ENCODE data around the gene DYNC2H1. TPM values are rescaled to one million over a fixed set of nuclear protein-coding genes. Genes with fewer than 3 reads are reported as not detected.

DYNC2H1 gene
- total RNA-seq, 4 donors from 2014 or later: 36.9 to 41.2 (median 40.0) TPM

DNA sequence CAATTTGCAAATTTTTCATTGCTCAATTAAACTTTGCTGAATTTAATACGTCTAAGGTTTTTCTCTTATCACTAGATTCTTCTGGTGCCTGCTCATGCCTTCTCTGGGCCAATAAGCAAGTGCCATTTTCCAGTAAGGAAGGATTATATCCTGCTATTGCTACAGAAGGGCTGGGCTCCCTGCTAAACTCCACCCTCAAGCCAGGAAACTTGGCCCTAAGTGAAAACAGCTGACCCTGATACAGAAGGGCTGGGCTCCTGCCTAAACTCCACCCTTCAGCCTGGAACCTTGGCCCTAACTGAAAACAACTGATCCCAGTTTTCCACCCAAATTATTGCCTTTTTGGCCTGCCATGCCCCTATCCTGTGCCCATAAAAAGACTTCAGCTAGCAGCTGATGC, 385.3 kb downstream of the DYNC2H1 start:
- no peak overlapping the region for H3K4me3 ChIP-seq (replicated peaks in 1 of 3)
- WGBS, 2 donors: 74 to 87% methylated on average over 1 of the region's 1 CpG

DNA sequence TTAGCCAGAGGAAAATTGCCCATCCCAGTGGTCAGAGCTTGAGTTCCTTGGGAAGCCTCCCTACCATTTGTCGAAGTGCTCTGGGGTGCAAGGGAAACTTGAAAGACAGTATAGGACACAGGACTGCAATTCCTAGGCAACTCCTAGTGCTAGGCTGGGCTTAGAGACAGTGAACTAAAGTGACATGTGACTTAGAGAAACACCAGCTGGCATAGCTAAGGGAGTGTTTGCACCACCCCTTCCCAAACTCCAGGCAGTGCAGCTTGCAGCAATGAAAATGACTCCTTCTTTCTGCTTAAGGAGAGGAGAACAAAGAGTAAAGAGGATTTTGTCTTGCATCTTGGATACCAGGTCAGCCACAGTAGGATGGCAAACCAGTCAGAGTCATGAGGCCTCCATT, 388.0 kb downstream of the DYNC2H1 start:
- no peak for DNase-seq
- WGBS, 2 donors: 92 to 100% methylated on average over 1 of the region's 1 CpG
- Histone ChIP-seq H3K36me3 (no peaks in the 10 kb centered on the region), H3K4me3 (replicated peaks in 1 of 3) (no peak overlapping the region), H3K27me3 (no peaks in the 10 kb centered on the region), H3K9me3 (no peaks in the 10 kb centered on the region), H3K27ac (no peak overlapping the region), H3K4me1 (no peaks in the 10 kb centered on the region)
- TF ChIP-seq, protein P1, sequence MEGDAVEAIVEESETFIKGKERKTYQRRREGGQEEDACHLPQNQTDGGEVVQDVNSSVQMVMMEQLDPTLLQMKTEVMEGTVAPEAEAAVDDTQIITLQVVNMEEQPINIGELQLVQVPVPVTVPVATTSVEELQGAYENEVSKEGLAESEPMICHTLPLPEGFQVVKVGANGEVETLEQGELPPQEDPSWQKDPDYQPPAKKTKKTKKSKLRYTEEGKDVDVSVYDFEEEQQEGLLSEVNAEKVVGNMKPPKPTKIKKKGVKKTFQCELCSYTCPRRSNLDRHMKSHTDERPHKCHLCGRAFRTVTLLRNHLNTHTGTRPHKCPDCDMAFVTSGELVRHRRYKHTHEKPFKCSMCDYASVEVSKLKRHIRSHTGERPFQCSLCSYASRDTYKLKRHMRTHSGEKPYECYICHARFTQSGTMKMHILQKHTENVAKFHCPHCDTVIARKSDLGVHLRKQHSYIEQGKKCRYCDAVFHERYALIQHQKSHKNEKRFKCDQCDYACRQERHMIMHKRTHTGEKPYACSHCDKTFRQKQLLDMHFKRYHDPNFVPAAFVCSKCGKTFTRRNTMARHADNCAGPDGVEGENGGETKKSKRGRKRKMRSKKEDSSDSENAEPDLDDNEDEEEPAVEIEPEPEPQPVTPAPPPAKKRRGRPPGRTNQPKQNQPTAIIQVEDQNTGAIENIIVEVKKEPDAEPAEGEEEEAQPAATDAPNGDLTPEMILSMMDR (IDR thresholded peaks at IDR 0.05): no peak
- no peak for TF ChIP-seq POLR2A (IDR thresholded peaks at IDR 0.05)
- intact Hi-C loops (cut with DNase I): no loop called here

More for the DNA sequence above, 385.3 kb downstream of the DYNC2H1 start:
- no peak overlapping the region for H3K27ac ChIP-seq
- intact Hi-C loops (cut with DNase I): no loop called here
- no peaks in the 10 kb centered on the region for H3K9me3 ChIP-seq
- H3K4me1 ChIP-seq: no peaks in the 10 kb centered on the region
- no peaks in the 10 kb centered on the region for H3K36me3 ChIP-seq
- TF ChIP-seq POLR2A (IDR thresholded peaks at IDR 0.05): no peak
- TF ChIP-seq, protein P1 (IDR thresholded peaks at IDR 0.05): no peak
- H3K27me3 ChIP-seq: no peaks in the 10 kb centered on the region
- no peak for DNase-seq

DNA sequence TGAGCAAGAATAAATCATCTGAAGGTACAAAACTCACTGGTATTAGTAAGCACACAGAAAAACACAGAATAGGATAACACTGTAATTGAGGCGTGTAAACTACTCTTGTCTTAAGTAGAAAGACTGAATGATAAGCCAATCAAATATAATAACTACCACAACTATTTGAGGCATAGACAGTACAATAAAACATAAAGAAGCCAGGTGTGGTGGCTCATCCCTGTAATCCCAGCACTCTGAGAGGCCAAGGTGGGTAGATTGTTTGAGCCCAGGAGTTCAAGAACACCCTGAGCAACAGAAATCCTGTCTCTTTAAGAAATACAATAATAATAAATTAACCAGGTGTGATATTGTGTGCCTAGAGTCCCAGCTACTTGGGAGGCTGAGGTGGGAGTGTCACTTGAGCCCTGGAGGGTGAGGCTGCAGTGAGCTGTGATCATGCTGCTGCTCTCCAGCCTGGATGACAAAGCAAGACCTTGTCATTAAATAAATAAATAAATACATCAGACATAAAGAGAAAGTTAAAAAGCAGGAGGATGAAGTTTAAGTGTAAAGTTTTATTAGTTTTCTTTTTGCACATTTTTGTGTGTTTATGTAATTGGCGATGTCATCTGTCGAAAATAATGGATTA, 390.6 kb downstream of the DYNC2H1 start:
- no peaks in the 10 kb centered on the region for H3K9me3 ChIP-seq
- H3K36me3 ChIP-seq: no peaks in the 10 kb centered on the region
- TF ChIP-seq, protein P1 (IDR thresholded peaks at IDR 0.05): no peak
- no peak for TF ChIP-seq POLR2A (IDR thresholded peaks at IDR 0.05)
- intact Hi-C loops (cut with DNase I): no loop called here
- H3K4me1 ChIP-seq: no peaks in the 10 kb centered on the region
- 61 to 65% methylated on average over 3 of the region's 3 CpGs for WGBS, 2 donors
- H3K27me3 ChIP-seq: no peaks in the 10 kb centered on the region
- no peak overlapping the region for H3K4me3 ChIP-seq (replicated peaks in 1 of 3)
- DNase-seq: no peak
- H3K27ac ChIP-seq: no peak overlapping the region

DNA sequence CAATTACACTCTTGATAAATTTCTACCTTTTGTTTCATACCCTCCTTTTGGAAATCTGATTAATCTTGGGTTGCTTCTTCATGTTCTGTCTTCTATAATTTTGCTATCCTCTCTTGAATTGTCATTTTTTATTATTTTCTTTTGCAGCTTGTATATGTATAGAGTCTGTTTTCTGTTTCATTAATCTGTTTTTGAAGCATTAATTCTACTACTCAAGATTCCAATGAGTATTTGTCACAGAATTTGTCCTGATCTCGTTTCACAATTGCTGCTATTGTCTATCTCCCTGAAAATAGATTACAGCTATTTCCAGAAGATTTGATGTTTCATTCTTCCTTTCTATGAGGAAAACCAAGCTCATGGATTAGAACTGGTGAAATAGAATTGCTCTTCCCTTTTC, 406.1 kb downstream of the DYNC2H1 start:
- Histone ChIP-seq H3K27me3 (no peaks in the 10 kb centered on the region), H3K27ac (no peak overlapping the region), H3K36me3 (no peaks in the 10 kb centered on the region), H3K4me1 (no peaks in the 10 kb centered on the region), H3K4me3 (replicated peaks in 1 of 3) (no peak overlapping the region), H3K9me3 (no peaks in the 10 kb centered on the region)
- TF ChIP-seq, protein P1 (IDR thresholded peaks at IDR 0.05): no peak
- TF ChIP-seq POLR2A (IDR thresholded peaks at IDR 0.05): no peak
- DNase-seq: no peak
- intact Hi-C loops (cut with DNase I): no loop called here
- 71 to 75% methylated on average over 1 of the region's 1 CpG for WGBS, 2 donors

DNA sequence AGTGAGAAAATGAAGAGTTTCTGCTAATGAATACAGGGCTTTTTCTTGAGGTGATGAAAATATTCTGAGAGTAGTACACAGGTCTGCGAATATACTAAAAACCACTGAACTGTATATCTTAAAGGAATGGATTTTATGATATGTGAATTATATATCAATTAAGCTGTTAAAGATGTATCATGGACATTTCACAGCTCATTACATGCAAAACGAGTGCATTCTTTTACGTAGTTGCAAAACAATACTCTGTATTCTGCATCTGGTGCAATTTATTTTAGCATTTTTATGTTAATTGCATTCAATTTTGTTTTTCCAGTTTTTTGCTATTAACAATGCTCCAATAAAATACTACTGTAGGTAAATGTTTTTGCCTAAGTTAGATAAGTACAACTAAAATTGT, 411.6 kb downstream of the DYNC2H1 start:
- Histone ChIP-seq H3K9me3 (no peaks in the 10 kb centered on the region), H3K27me3 (no peaks in the 10 kb centered on the region), H3K27ac (no peak overlapping the region), H3K4me1 (no peaks in the 10 kb centered on the region), H3K4me3 (replicated peaks in 1 of 3) (no peak overlapping the region), H3K36me3 (no peaks in the 10 kb centered on the region)
- intact Hi-C loops (cut with DNase I): no loop called here
- no peak for DNase-seq
- no peak for TF ChIP-seq POLR2A (IDR thresholded peaks at IDR 0.05)
- TF ChIP-seq, protein P1 (IDR thresholded peaks at IDR 0.05): no peak
- 92 to 93% methylated on average over 3 of the region's 3 CpGs for WGBS, 2 donors
